ENCODE measurements around the gene EPHA2.

GRCh38 chr1:16088351-16088911, 67.4 kb downstream of the EPHA2 start:
- TF ChIP-seq CTCF (conservative IDR thresholded peaks at IDR 0.05 in 1 of 2, IDR thresholded peaks at IDR 0.05 in 1 of 2; ENCODE audit: low read depth in 1 of 2, low read length in 2 of 2) (no peak), EZH2 (IDR thresholded peaks at IDR 0.05; ENCODE audit: low read length, missing control alignments) (no peak)

Measured in fibroblast of lung (primary cell).